Smooth muscle cell of the brain vasculature (primary cell): ENCODE results near the gene NDUFS8.
A peak's percentile ranks its signal among the peaks of the same experiment; 100 is the strongest.

Experiments used
- DNase-seq: peaks from one replicate; pipeline ENCODE4 v3.0.0-alpha.2; 2012; ENCODE audit warnings: low read depth, low spot score

The NDUFS8 gene

DNA sequence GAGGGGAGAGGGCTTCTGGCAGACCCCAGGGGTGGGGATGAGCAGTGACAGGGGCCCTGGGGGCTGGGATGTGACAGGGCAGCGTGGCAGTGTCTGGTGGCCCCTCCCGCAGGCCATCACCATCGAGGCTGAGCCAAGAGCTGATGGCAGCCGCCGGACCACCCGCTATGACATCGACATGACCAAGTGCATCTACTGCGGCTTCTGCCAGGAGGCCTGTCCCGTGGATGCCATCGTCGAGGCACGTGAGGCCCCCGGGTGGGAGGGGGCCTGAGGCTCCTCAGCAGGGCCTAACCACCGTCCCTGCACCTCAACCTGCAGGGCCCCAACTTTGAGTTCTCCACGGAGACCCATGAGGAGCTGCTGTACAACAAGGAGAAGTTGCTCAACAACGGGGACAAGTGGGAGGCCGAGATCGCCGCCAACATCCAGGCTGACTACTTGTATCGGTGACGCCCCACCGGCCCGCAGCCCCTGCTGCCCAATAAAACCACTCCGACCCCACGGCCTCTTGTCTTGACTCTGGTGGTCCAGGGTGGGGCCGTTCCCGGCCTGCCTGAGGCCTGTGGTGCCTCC lies 5.7 kb downstream of the NDUFS8 start:
- DNase-seq: no peak

DNA sequence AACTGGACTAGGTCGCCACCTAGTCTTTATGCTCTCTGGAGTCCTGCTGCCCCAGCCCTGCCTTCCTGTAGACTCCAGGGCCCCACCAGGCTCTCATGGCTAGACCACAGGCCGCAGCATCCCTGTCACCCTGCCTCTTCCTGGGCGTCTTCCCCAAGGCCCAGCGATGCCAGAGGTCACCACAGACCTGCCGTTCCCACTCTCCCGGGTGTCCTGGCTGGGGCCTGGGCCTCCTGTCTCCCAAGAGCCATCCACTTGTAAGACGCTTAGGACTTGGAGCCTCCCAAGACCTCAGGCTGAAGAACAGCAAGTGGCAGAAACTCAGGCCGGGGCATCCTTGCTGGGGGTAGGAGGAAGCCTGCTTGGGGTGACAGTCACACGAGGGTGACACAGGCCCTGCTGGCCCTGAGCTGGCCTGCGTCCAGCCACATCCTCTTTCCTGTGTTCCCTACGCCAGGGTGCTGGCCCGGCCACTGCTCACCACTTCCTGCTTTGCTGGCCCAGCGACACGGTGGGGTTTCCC lies 6.3 kb downstream of the NDUFS8 start:
- no peak for DNase-seq

GRCh38 chr11:68037411-68038225 lies 7.1 kb downstream of the NDUFS8 start:
- no peak for DNase-seq

- no peak for DNase-seq
Measured at GRCh38 chr11:68038226-68038717, 7.8 kb downstream of the NDUFS8 start.

GRCh38 chr11:68038718-68039525 lies 8.4 kb downstream of the NDUFS8 start, which contains the start of gene TCIRG1:
Gene TCIRG1, plus strand, starts transcription at chr11:68039025. Its CDS starts 2,247 bp downstream, at chr11:68041272.
- no peak for DNase-seq

DNA sequence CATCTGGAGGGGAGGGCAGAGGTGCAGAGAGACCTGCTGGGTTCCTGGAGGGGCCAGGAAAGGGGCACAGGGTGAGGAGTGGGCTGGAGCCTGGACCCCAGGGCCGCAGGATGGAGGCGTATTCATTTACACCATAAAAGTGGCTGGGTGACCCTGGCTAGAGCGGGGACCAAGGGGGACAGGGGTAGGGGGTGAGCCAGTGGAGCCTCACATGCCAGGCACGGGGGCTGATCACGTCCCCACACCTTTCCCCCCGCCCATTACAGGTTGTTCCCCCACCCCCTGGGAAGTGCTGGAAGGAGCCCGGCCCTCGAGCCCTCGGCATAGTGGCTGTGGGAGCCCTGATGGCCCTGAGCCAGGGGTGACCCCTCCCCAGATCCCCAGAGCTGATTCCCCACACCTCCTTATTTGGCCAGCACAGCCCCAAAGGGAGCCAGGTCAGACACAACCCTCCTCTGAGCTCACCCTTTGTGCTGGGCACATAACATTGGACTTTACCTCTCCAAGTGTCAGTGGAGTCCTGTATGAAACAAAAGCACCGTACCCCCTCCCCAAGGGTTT lies 9.1 kb downstream of the NDUFS8 start:
- no peak for DNase-seq

DNA sequence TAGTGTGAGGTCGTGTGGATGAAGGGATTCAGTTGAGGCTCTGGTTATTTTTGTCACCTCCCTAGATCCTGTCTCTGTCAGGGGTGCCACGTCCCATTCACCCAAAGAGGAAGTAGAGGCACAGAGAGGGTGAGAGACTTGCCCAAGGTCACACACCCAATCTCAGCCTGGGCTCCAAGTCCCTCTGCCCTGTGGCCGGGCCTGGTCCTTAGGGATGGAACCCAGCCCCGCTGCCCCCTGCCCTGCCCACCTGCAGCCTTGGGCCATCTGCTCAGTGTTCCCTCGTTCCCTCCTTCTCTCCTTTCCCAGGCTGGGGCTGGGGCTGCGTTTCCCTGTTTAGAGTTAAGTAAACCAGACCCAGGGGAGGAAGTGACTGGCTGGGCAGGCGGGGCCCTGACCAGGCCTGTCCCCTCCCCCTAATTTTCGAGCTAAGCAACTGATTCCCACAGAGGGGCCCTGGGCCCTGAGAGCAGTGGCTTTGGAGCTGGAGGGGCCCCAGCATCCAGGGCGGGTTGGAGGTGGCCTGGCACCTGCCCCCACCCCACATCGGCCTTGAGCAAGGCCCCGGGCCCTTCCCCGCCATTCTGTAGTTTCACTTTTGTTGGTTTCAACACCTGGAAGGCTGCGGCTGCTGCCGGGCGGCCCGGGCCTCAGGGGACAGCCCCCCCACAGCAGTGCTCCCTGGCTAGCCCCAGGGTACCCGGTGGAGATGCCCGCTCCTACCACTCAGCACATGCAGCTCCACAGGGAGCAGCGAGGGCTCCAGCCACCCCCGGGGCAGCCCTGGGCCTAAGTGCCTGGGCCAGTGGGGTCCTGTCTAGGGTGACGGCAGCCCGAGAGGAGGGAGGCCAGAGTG lies 9.8 kb downstream of the NDUFS8 start:
- DNase-seq: peak; percentile 52

GRCh38 chr11:68040957-68041591 lies 10.6 kb downstream of the NDUFS8 start:
- no peak for DNase-seq

DNA sequence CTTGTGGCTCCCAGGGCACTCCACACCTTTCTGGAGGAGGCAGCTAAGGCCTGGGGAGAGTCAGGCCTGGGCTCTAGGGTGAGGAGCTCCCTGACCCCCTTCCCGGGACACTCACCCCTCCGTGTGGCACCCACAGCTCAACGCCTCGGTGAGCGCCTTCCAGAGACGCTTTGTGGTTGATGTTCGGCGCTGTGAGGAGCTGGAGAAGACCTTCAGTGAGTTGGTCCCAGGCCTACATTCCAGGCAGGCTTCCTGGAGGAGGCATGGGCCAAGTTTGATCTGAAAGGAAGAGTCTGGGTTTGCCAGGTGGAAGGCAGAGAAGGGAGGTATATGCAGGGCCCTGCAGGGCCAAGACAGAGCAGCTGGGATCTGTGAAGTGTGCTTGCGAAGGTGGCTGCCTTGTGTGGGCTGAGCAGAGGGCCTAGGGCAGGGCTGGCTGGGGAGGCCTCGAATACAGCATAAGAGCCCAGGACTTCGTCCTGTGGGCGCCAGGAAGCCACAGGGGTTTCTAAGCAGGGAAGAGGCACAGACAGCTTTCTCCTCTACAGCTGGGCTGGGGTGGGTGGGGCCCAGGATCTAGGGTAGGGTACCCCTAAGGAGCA lies 11.2 kb downstream of the NDUFS8 start:
- DNase-seq: no peak

DNA sequence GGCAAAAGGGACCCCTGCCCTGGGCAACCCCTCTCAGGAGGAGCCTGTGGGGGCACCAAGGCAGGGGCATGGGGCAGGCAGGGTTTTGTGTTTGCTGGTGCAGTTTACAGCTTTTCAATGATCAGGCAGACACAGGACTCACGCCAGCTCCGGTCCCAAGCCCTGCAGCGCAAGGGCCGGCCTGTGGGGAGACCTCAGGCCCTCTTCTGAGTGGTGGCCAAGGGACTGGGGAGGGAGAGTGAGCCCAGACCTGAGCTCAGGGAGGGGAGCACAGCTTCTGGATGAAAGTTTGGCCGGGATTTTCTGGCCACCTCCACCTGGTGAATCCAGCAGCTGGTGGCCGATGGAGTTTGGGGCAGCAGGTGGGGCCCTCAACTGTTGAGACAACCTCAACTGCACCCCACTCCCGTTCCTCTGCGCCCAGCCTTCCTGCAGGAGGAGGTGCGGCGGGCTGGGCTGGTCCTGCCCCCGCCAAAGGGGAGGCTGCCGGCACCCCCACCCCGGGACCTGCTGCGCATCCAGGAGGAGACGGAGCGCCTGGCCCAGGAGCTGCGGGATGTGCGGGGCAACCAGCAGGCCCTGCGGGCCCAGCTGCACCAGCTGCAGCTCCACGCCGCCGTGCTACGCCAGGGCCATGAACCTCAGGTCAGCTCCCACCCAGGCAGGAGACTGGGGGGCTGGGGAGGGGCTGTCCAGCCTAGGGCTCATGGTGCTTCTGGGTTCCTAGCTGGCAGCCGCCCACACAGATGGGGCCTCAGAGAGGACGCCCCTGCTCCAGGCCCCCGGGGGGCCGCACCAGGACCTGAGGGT lies 11.9 kb downstream of the NDUFS8 start:
- no peak for DNase-seq

- no peak for DNase-seq
Measured at GRCh38 chr11:68043029-68043348, 12.5 kb downstream of the NDUFS8 start.

DNA sequence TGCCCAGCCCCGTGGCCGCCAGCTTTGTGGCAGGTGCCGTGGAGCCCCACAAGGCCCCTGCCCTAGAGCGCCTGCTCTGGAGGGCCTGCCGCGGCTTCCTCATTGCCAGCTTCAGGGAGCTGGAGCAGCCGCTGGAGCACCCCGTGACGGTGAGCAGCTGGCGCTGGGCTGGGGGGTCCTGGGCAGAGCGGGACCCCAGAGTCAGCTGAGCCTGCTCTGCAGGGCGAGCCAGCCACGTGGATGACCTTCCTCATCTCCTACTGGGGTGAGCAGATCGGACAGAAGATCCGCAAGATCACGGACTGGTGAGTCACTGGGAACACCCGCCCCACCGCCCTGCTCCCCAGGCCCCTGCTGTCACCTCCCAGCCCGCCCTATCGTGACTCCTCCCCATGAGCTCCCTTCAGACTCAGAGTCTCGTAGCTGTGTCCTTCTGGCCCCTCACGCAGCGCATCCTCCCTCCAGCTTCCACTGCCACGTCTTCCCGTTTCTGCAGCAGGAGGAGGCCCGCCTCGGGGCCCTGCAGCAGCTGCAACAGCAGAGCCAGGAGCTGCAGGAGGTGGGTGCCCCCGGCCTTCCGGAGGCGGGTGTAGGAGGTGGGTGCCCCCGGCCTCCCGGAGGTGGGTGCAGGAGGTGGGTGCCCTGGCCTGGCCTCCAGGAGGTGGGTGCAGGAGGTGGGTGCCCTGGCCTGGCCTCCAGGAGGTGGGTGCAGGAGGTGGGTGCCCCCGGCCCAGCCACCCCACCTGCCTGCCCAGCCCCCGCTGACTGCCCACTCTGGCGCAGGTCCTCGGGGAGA lies 13.1 kb downstream of the NDUFS8 start:
- DNase-seq: no peak

DNA sequence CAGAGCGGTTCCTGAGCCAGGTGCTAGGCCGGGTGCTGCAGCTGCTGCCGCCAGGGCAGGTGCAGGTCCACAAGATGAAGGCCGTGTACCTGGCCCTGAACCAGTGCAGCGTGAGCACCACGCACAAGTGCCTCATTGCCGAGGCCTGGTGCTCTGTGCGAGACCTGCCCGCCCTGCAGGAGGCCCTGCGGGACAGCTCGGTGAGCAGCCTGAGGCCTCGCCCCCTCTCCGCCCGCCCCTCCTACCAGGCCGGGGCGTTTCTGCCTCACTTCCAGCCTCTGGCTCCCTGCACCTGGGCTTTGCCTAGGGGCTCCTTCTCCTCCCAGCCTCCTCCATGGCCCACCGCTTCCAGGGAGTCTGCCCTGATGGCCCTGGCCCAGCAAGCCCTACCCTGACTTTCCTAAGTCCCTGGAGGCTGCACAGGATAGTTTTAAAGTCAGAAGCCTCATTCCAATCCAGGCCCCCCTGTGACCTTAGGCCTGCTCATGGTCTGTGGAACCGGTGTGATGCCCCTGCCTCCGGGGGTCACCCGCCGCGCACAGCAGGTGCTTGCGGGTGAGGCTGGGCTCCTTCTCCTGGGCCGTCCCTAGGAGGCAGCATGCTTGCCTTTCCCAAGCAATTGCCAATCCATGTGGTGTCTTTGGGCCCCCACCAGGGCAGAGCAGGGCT lies 13.8 kb downstream of the NDUFS8 start:
- DNase-seq: no peak

GRCh38 chr11:68044898-68045351 lies 14.4 kb downstream of the NDUFS8 start:
- no peak for DNase-seq

GRCh38 chr11:68047437-68048290 lies 17.2 kb downstream of the NDUFS8 start:
- no peak for DNase-seq

- DNase-seq: no peak
Measured at GRCh38 chr11:68048681-68049508, 18.4 kb downstream of the NDUFS8 start.
